Ovary (tissue), 9 donors: ENCODE measurements around the gene MCOLN3. TPM values are rescaled to one million over a fixed set of nuclear protein-coding genes. Genes with fewer than 3 reads are reported as not detected.

ENCODE experiments used
- DNase-seq, 5 donors: peaks; one replicate each; pipeline ENCODE4 v3.0.0-alpha.2; 2019 to 2020
- H3K27ac ChIP-seq, 2 donors: fragments of 200-600 bp; one replicate each; pipeline versions ENCODE4 v1.5.1 to v1.8.0; 2019 to 2022
- H3K27me3 ChIP-seq: fragments of 200-600 bp; one replicate; pipeline ENCODE4 v1.8.0; 2022
- H3K36me3 ChIP-seq: fragments of 200-600 bp; sonication (generic); one replicate; pipeline ENCODE4 v1.5.1; 2019
- H3K4me1 ChIP-seq: one replicate; pipeline ENCODE4 v1.8.1; 2013; ENCODE audit warnings: mild to moderate bottlenecking, moderate library complexity; ENCODE audit not compliant: insufficient read depth
- H3K4me3 ChIP-seq: fragments of 200-600 bp; sonication (generic); one replicate; pipeline ENCODE4 v1.5.1; 2017
- H3K9me3 ChIP-seq, 2 donors: fragments of 200-600 bp in 1 of 2; sonication (generic) in 1 of 2; one replicate each; pipeline versions ENCODE4 v1.5.1 to v1.8.1; 2013 to 2019; ENCODE audit warnings: mild to moderate bottlenecking in 1 of 2, moderate library complexity in 1 of 2
- CTCF ChIP-seq, 3 donors: fragments of 450-650 bp in 2 of 3; fragments of 200-600 bp in 1 of 3; IDR thresholded peaks; one replicate each; pipeline versions ENCODE4 v1.5.1 to v1.8.0; 2016 to 2022; ENCODE audit warnings: antibody characterized with exemption in 3 of 3, mild to moderate bottlenecking in 1 of 3
- EP300 ChIP-seq: sonication (generic); formaldehyde crosslinking; IDR thresholded peaks from one replicate; pipeline ENCODE4 v1.6.1; 2017; ENCODE audit warnings: antibody characterized with exemption
- POLR2A ChIP-seq: fragments of 450-650 bp; IDR thresholded peaks from one replicate; pipeline ENCODE4 v1.6.1; 2017; ENCODE audit warnings: antibody characterized with exemption, mild to moderate bottlenecking, moderate library complexity
- WGBS, 3 donors: extraction: QIAGEN DNeasy Blood & Tissue Kit in 1 of 3; methylation state at CpG; one replicate each; pipeline versions ENCODE4 v1.1.5 to v1.1.7; 2013 to 2017; 5-methylcytosine and 5-hydroxymethylcytosine counted together
- intact Hi-C, 4 donors: fragments of 100-400 bp; cut with DNase I; formaldehyde crosslinking; loops; one replicate each; pipeline versions ENCODE4 v1.11.0 to v1.15.1; 2022 to 2023
- polyA plus RNA-seq, 2 donors: library from polyadenylated mRNA; stranded (reverse); fragments of 200-250 nt in 1 of 2; fragments of 350-450 nt in 1 of 2; fragmentation: Illumina TruSeq in 1 of 2; extraction: RNeasy Lipid Tissue Mini Kit (QIAGEN cat#74804) in 1 of 2; gene quantifications; one replicate each; pipeline ENCODE4 v1.2.3, GENCODE V29; 2013 to 2014
- total RNA-seq, 7 donors: library from RNA; depleted of rRNA in 2 of 7; stranded (reverse); fragments of >200 nt in 2 of 7; fragmentation: NEBNext Ultra II Directional in 3 of 7; extraction: Animal tissue kit (Norgen Biotek cat#: 25700) in 3 of 7; gene quantifications; one replicate each; pipeline versions ENCODE4 v1.1.0 to v1.2.4, GENCODE V29; 2016 to 2023
- donor health status: DM: no; HTN: no; CAD: no; lungs with moderate emphysema.
- donor health status: DM: no; HTN: no; CAD: no.
- donor health status: Bipolar disorder and iron deficiency.
- donor health status: DM: yes; HTN: yes; CAD: no.
- donor health status: DM: no; HTN: no; CAD: no.
- donor health status: DM: yes; HTN: yes; CAD: no.

The MCOLN3 gene
- total and polyA plus RNA-seq, 9 donors, result 0.71 to 8.3 (median 3.6) TPM

- Histone ChIP-seq H3K27me3 (no peaks in the 10 kb centered on the region), H3K9me3 (no peaks in the 10 kb centered on the region), H3K36me3 (no peaks in the 10 kb centered on the region), H3K27ac (no peak overlapping the region), H3K4me3 (no peak overlapping the region), H3K4me1 (no peaks in the 10 kb centered on the region)
- intact Hi-C loops, result no loop called here
- no peak for DNase-seq
- no peak for TF ChIP-seq EP300
- TF ChIP-seq POLR2A, result no peak
- no peak for TF ChIP-seq CTCF (IDR thresholded peaks at IDR 0.05)
- WGBS, 3 donors, result 66 to 73% (median 70%) methylated on average over 2 of the region's 2 CpGs
These were observed 65.9 kb downstream of the MCOLN3 start for GRCh38 chr1:84982395-84982794.

DNA sequence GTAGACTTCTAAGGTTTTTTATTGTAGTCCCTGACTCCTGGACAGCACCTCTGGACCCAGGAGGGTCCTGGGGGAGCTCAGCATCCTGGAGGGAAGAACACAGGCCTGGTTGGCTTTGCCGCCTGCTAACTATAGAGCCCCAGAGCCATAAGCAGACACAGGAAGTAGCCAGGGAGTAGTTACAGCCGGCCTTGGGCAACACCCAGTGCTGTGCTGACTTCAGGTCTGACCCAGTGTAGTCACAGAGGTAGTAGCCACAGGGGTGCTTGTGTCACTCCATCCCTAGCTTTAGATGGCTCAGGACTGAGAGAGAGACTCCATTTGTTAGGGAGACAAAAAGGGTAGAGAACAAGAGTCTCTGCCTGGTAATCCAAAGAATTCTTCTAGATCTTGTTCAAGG is 73.3 kb downstream of the MCOLN3 start:
- H3K9me3 ChIP-seq, result no peaks in the 10 kb centered on the region
- H3K27me3 ChIP-seq, result no peaks in the 10 kb centered on the region
- no peak overlapping the region for H3K4me3 ChIP-seq
- H3K4me1 ChIP-seq, result no peaks in the 10 kb centered on the region
- 36 to 57% (median 46%) methylated on average over 2 of the region's 2 CpGs for WGBS, 3 donors
- H3K36me3 ChIP-seq, result no peaks in the 10 kb centered on the region
- intact Hi-C loops, result no loop called here
- DNase-seq, result no peak
- no peak overlapping the region for H3K27ac ChIP-seq
- TF ChIP-seq POLR2A (no peak), CTCF (IDR thresholded peaks at IDR 0.05) (no peak), EP300 (no peak)

DNA sequence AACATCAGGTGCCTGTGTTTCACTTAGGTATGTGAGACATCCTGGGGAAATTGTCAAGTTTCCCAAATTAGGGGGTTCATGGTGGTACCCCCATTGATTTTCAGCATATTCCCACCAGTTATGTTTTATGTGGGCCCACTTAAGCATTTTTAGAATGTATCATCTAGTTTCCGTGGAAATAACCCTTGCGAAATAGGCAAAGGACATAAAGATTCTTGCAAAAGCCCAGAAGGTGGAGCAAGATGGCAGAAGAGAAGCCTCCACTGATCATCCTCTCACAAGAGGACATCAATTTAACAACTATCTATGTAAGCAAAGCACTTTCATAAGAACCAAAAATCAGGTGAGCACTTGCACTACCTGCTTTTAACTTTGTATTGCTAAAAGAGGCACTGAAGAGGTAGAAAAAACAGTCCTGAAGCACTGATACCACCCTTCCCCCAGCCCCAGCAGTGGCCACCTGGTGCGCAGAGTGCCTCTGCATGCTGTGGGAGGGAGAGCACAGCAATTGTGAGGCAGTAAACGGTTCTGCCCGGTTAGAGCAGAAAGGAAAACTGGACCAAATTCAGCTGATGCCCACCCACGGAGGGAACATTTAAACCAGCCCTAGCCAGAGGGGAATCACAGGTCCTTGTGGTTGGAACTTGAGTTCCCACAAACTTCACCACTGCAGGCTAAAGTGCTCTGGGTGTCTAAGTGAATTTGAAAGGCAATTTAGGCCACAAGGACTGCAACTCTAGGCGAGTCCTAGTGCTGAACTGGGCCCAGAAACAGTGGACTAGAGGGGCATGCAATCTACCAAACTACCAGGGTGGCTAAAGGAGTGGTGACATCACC is 74.6 kb downstream of the MCOLN3 start:
- Histone ChIP-seq H3K4me1 (no peaks in the 10 kb centered on the region), H3K4me3 (no peak overlapping the region), H3K27ac (no peak overlapping the region), H3K36me3 (no peaks in the 10 kb centered on the region), H3K27me3 (no peaks in the 10 kb centered on the region), H3K9me3 (no peaks in the 10 kb centered on the region)
- no peak for DNase-seq
- 64 to 68% (median 68%) methylated on average over 7 of the region's 7 CpGs for WGBS, 3 donors
- intact Hi-C loops, result no loop called here
- TF ChIP-seq POLR2A (no peak), CTCF (IDR thresholded peaks at IDR 0.05) (no peak), EP300 (no peak)

DNA sequence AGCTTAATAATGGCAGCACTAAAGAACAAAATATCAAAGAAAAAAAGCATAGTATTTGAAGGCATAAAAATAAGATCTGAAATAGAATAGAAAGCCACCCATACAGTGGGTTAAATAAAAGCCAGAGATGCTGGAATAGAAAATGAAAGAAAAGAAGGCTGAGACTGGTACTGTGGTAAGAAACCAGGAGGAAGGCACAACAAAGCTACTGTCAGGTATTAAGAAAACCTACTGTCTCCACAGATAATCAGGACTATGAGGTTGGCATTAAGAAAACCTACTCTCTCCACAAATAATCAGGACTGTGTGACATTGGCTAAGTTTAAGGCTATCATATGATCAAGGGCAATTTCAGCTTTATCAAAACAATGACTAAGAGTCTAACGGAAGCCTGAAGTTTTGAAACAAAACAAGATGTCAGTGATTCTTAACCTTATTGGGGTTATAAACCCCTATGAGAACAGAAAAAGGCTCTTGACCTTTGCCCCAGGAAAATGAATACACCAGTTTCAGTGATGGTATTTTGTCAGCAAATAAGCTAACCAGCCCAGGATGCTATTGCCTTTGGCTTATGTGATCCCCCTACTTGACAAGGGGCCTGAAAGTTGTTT is 75.8 kb downstream of the MCOLN3 start:
- Histone ChIP-seq H3K27ac (no peak overlapping the region), H3K4me3 (no peak overlapping the region), H3K36me3 (no peaks in the 10 kb centered on the region), H3K27me3 (no peaks in the 10 kb centered on the region), H3K4me1 (no peaks in the 10 kb centered on the region), H3K9me3 (no peaks in the 10 kb centered on the region)
- no peak for DNase-seq
- WGBS, 3 donors, result 53 to 63% (median 58%) methylated on average over 1 of the region's 1 CpG
- intact Hi-C loops, result no loop called here
- TF ChIP-seq POLR2A (no peak), CTCF (IDR thresholded peaks at IDR 0.05) (no peak), EP300 (no peak)
